GM19455 (cell line): ENCODE results near the gene RPN2.

Source experiments
- ATAC-seq: cut with Tn5 transposase; IDR thresholded peaks from one replicate; pipeline ENCODE4 v1.9.1; 2021; ENCODE audit not compliant: unreplicated experiment

Gene RPN2

DNA sequence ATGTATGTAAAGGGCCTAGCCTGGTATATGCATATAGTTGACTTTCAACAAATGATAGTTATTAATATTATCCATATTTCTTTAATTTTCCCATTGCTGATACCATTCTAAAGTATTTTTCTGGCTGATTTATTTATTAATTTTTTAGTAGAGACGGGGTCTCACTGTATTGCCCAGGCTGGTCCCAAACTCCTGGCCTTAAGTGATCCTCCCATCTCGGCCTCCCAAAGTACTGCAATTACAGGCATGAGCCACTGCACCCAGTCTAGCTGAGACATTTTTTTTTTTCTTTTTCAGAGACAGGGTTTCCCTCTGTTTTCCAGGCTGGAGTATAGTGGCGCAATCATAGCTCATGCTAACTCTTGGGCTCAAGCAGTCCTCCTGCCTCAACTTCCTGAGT lies 30.1 kb downstream of the RPN2 start:
- no peak for ATAC-seq

GRCh38 chr20:37209661-37210314 lies 30.7 kb downstream of the RPN2 start:
- ATAC-seq = no peak

DNA sequence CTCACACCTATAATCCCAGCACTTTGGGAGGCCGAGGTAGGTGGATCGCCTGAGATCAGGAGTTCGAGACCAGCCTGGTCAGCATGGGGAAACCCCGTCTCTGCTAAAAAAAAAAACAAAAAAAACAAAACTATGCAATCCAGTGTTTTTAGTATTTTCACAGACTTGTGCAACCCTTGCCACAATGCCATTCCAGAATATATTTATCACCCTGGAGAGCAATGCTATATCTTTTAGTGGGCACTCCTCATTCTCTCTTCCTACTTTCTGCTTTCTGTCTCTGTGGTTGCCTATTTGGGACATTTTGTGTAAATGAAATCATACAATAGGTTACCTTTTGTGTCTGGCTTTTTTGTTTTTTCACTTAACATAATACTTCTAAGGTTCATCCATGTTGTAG lies 39.3 kb downstream of the RPN2 start:
- ATAC-seq = no peak

DNA sequence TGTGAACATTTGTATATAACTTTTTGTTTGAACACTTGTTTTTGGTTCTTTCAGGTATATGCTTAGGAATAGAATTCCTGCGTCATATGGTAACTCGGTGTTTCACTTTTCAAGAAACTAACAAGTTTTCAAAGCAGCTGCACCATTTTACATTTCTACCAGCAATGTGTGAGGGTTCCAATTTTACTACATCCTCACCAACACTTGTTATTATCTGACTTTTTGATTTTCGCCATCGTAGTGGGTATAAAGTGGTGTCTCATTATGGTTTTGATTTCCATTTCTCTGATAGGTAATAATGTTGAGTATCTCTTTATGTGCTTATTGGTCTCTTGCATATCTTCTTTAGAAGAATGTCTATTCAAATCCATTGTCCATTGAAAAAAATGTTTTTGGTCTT lies 39.8 kb downstream of the RPN2 start:
- no peak for ATAC-seq

DNA sequence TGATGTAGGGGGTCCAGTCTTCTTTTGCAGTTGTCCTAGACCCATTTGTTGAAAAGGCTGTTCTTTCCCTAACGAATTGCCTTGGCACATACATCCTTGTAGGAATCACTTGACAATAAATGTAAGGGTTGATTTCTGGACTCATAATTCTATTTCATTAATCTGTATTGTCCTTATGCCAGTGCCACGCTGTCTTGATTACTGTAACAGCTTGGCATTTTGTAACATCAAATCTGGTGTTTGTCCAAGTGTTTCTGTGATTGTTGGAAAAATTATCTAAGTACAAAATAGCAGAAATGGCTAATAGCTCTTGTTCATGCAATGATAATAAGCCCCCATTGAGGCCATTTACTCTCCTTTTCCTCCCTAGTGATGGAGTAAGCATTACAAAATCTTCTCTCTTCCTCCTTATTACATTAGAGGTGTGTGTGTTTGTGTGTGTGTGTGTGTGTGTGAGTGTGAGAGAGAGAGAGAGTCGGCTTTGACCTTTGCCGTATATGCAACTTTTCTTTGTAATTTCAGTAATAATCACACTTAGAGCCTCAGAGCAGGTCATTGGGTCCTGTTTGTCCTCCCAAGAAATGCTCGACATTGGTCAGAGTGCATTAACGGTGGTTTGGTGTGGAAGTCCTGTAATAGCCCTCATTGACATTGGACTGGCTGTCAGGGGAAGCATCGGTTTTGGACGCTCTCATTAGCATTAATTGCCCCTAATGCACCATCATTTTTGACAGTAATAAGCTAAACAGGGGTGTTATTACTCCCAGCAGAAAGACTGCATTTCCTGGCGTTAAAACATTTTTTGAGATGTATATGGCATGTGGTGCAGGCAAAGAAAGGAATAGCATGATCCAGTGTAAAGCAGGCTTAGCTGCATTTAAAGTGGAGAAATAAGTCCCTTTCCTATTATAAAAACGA lies 40.9 kb downstream of the RPN2 start:
- ATAC-seq = no peak

DNA sequence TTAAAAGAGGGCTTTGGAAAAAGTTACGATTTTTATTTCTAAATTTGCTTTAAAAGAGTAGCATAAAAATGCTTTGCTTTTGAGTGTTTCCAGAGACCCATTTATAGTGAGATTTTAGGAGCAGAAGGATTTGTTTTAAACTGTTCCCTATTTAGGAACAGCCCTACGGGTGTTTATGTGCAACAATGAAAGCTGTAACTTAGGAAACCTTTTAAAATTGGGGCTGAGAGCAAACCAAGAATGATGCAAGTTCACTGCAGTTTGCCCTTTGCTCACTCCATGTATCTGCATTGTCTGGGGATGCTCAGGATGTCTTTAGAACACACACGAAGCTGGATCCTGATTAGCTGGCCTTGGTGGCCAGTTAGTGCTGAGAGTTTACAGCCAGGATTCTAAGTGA lies 41.6 kb downstream of the RPN2 start:
- ATAC-seq = no peak

GRCh38 chr20:37222086-37222485 lies 43.0 kb downstream of the RPN2 start:
- ATAC-seq = no peak

DNA sequence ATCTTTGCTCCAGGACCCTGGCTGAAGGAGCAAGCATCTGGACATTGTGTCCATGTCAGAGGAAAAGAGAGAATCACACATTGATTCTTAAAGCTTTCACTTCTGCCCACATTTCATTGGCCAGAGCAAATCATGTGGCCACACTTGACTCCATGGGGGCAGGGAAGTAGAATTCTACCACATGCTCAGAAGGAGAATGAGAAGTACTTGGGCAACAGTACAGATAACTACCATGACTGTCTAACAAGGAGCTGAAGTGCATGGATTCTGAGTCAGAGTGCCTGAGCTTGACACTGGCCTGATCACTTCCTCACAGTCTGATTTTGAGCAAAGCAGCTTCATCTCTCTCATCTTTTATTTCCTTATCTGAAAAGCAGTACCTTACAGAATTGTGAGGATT lies 43.9 kb downstream of the RPN2 start:
- no peak for ATAC-seq

- ATAC-seq = no peak
These were observed 46.0 kb downstream of the RPN2 start for GRCh38 chr20:37225146-37225545.

GRCh38 chr20:37226889-37227288 lies 47.8 kb downstream of the RPN2 start:
- no peak for ATAC-seq

GRCh38 chr20:37228082-37228481 lies 49.0 kb downstream of the RPN2 start:
- ATAC-seq = no peak

- no peak for ATAC-seq
These were observed 49.5 kb downstream of the RPN2 start for GRCh38 chr20:37228656-37229055.

DNA sequence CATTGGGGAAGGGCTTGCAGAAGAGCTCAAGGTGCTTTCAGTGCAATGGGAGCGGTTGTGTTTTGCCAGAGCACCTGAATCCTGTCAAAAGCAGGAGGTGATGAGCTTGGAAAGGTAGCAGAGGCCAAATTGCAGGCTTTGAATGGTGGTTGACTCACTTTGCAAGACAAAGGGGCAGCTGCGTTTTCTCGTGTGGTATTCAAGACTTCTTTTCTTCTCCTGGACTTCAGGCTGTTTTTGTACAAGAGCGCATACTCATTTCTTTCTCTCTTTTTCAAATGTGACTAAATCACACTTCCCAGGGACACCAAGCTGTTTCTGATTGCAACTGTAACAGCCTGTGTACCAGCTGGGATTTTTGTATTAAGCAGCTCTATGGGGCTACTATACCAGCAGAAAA lies 50.2 kb downstream of the RPN2 start:
- ATAC-seq = no peak

GRCh38 chr20:37230200-37230599 lies 51.1 kb downstream of the RPN2 start:
- ATAC-seq = no peak

DNA sequence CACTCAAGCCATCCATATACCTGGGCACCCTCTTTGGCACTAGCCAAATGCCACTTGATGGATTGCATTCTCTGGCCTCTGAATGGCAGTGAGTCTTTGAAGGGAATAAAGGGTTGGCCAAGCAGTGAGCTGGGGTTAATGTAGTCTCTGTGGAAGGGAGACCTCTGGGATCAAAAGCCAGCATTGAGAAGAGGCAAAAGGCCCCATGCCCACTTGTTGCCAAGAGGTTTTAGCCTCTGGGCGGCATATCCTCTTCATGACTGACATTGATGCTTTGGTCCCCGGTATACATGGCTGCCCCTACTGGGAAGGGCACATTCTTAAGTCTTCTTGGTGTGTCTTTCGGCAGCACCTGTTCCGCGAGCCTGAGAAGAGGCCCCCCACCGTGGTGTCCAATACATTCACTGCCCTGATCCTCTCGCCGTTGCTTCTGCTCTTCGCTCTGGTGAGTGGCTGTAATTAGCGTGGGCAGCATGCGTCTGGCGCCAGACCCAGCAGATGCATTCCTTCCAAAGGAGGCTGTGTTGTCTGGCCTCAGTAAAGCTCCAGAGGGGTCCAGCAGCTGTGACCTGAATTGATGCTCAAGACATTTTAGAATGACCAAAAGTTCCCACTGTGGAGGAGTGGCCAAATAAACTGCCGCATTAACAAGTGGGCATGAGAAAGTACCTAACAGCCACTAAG lies 53.0 kb downstream of the RPN2 start:
- no peak for ATAC-seq

- no peak for ATAC-seq
These were observed 54.6 kb downstream of the RPN2 start for GRCh38 chr20:37233548-37234253.

- ATAC-seq = no peak
These were observed 55.1 kb downstream of the RPN2 start for GRCh38 chr20:37234254-37234581.

- no peak for ATAC-seq
These were observed 55.9 kb downstream of the RPN2 start for GRCh38 chr20:37235065-37235464.

- ATAC-seq = no peak
These were observed 57.3 kb downstream of the RPN2 start for GRCh38 chr20:37236462-37236861.

DNA sequence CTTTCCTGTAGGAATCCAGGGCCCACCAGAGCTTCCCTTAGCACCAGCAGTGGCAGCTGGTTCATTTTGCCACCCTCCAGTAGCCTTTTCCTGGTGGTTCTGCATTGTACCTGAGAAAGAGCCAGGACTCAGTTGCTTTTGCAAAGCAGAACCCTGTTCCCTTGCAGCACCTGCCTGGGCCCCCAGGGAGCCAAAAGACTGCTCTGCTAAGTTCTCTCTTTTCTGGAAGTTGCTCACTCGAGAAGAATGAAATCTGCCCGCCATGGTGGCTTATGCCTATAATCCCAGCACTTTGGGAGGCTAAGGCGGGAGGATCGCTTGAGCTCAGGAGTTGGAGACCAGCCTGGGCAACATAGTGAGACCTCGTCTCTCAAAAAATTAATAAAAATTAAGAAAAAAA lies 58.5 kb downstream of the RPN2 start:
- no peak for ATAC-seq

DNA sequence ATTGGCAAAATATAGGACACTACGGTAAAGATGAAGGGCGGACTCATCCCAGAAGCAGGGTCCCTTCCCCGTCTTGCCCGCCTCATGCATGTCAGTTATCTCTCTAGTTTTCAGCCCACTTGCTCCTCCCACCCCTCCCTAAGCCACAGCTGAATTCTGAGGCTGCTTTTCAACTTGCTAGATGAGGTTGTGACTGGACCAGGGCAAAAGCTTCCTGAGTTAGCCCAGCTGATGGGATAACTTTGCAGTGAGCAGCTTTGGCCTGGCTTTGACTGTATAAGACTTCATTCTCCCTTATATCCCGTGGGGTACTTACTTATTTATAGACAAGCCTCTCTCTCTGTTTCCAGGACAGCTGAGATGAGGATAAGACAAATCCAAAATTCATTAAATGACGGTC lies 59.3 kb downstream of the RPN2 start:
- ATAC-seq = no peak
